Peyer's patch (tissue), 4 donors: Measurements from ENCODE around the gene CAPN3.

Source experiments
- POLR2A ChIP-seq, 2 donors: fragments of 450-650 bp; IDR thresholded peaks; one replicate each; pipeline ENCODE4 v1.5.1; 2017; ENCODE audit warnings: antibody characterized with exemption in 2 of 2, mild to moderate bottlenecking in 2 of 2, moderate library complexity in 2 of 2
- TF ChIP-seq, protein P1 (sequence below), 6 experiments: fragments of 450-650 bp in 4 of 6; fragments of 200-600 bp in 2 of 6; sonication (generic) in 1 of 6; IDR thresholded peaks; one replicate each; pipeline ENCODE4 v1.5.1; 2017 to 2019; ENCODE audit warnings: antibody characterized with exemption in 6 of 6, mild to moderate bottlenecking in 3 of 6, moderate library complexity in 1 of 6

DNA sequence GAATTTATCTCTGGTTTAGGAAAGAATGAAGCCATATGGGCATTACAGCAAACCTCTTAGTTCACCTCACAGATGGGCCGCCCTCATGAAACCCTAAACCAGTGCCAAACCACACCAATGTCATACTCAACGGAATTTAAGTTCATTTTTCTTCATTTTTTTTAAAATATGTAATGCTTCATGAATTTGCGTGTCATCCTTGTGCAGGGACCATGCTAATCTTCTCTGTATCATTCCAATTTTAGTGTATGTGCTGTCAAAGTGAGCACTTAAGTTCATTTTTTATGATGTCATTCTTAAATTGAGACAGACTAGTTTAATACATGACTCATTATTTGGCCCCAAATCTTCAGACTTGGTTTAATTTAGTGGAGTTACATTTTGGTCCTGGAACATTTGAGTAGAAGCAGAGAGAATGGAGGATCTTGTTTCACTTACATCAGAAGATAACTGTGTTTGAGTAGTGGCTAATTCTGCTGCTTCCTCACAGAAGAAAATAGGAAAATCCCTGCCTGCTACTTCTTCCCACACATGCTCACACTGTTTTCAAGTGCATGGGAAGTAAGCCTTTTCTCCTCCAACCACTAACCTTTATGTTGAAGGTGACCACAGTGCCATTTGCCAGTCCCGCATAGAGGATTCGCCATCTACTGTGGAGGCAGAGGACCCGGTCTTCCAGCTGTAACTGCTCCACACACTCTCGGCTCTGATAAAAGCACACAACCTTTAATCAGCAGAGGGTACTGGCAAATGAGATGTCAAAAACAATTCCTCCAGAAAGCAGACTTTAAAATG lies 68.3 kb downstream of the CAPN3 start:
- TF ChIP-seq, protein P1, sequence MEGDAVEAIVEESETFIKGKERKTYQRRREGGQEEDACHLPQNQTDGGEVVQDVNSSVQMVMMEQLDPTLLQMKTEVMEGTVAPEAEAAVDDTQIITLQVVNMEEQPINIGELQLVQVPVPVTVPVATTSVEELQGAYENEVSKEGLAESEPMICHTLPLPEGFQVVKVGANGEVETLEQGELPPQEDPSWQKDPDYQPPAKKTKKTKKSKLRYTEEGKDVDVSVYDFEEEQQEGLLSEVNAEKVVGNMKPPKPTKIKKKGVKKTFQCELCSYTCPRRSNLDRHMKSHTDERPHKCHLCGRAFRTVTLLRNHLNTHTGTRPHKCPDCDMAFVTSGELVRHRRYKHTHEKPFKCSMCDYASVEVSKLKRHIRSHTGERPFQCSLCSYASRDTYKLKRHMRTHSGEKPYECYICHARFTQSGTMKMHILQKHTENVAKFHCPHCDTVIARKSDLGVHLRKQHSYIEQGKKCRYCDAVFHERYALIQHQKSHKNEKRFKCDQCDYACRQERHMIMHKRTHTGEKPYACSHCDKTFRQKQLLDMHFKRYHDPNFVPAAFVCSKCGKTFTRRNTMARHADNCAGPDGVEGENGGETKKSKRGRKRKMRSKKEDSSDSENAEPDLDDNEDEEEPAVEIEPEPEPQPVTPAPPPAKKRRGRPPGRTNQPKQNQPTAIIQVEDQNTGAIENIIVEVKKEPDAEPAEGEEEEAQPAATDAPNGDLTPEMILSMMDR (IDR thresholded peaks at IDR 0.05), result no peak
- no peak for TF ChIP-seq POLR2A (IDR thresholded peaks at IDR 0.05)
